Osteoblast (primary cell): ENCODE data around the gene MIEF1. TPM values are rescaled to one million over a fixed set of nuclear protein-coding genes. Genes with fewer than 3 reads are reported as not detected.

Source experiments
- DNase-seq: peaks from one replicate; pipeline ENCODE4 v3.0.0; 2011; ENCODE audit warnings: low spot score, mixed read lengths; ENCODE audit not compliant: insufficient read length; ENCODE audit errors: missing footprints
- H2AFZ ChIP-seq: 2 replicates; pipeline ENCODE4 v1.6.0; 2011; ENCODE audit warnings: mild to moderate bottlenecking, low read length
- H3K27ac ChIP-seq: 2 replicates; pipeline ENCODE4 v1.5.1; 2011; ENCODE audit warnings: mild to moderate bottlenecking, low read depth, low read length, moderate library complexity
- H3K27me3 ChIP-seq: 2 replicates; pipeline ENCODE4 v1.6.0; 2012; ENCODE audit warnings: mild to moderate bottlenecking, control low read depth, inconsistent platforms, low read length, moderate library complexity; ENCODE audit not compliant: insufficient read depth
- H3K36me3 ChIP-seq: 2 replicates; pipeline ENCODE4 v1.5.1; 2011; ENCODE audit warnings: mild to moderate bottlenecking, low read length, control low read depth, moderate library complexity; ENCODE audit not compliant: insufficient read depth
- H3K4me1 ChIP-seq: 2 replicates; pipeline ENCODE4 v1.5.1; 2011; ENCODE audit warnings: mild to moderate bottlenecking, low read length, control low read depth, moderate library complexity; ENCODE audit not compliant: insufficient read depth
- H3K4me2 ChIP-seq: 2 replicates; pipeline ENCODE4 v1.6.0; 2011; ENCODE audit warnings: mild to moderate bottlenecking, low read length; ENCODE audit not compliant: insufficient read depth
- H3K4me3 ChIP-seq: fragments of 200-600 bp; sonication (generic); 3 replicates; pipeline ENCODE4 v1.5.1; 2012; ENCODE audit warnings: mild to moderate bottlenecking, low read length, inconsistent platforms; ENCODE audit not compliant: insufficient read depth
- H3K79me2 ChIP-seq: 2 replicates; pipeline ENCODE4 v1.6.0; 2012; ENCODE audit warnings: mild to moderate bottlenecking, low read length, control low read depth, inconsistent platforms; ENCODE audit not compliant: insufficient read depth
- H3K9me3 ChIP-seq: 2 replicates; pipeline ENCODE4 v1.5.1; 2011; ENCODE audit warnings: low read depth, low read length, control low read depth
- H4K20me1 ChIP-seq: 2 replicates; pipeline ENCODE4 v1.6.0; 2012; ENCODE audit warnings: mild to moderate bottlenecking, low read length, control low read depth; ENCODE audit not compliant: insufficient read depth
- total RNA-seq: library from RNA; depleted of rRNA; stranded (reverse); fragments of >200 nt; gene quantifications from 2 replicates; pipeline ENCODE4 v1.2.3, GENCODE V29; 2012
- TF ChIP-seq, protein P1 (sequence below): IDR thresholded peaks from 2 replicates; pipeline ENCODE4 v1.5.1; 2011; ENCODE audit warnings: mild to moderate bottlenecking, low read depth, low read length, moderate library complexity; ENCODE audit errors: extremely low read depth

Gene MIEF1
- total RNA-seq, 1 donor, result 23.5 TPM

- H2AFZ ChIP-seq, result no peak overlapping the region
- H3K4me1 ChIP-seq, result peaks cover 27% of the 10 kb centered on the region
- H3K4me2 ChIP-seq, result no peak overlapping the region
- H3K27ac ChIP-seq, result no peak overlapping the region
- TF ChIP-seq, protein P1, sequence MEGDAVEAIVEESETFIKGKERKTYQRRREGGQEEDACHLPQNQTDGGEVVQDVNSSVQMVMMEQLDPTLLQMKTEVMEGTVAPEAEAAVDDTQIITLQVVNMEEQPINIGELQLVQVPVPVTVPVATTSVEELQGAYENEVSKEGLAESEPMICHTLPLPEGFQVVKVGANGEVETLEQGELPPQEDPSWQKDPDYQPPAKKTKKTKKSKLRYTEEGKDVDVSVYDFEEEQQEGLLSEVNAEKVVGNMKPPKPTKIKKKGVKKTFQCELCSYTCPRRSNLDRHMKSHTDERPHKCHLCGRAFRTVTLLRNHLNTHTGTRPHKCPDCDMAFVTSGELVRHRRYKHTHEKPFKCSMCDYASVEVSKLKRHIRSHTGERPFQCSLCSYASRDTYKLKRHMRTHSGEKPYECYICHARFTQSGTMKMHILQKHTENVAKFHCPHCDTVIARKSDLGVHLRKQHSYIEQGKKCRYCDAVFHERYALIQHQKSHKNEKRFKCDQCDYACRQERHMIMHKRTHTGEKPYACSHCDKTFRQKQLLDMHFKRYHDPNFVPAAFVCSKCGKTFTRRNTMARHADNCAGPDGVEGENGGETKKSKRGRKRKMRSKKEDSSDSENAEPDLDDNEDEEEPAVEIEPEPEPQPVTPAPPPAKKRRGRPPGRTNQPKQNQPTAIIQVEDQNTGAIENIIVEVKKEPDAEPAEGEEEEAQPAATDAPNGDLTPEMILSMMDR, result no peak
- peaks cover 13% of the 10 kb centered on the region for H3K36me3 ChIP-seq
- no peak for DNase-seq
- no peaks in the 10 kb centered on the region for H3K27me3 ChIP-seq
- peaks cover 30% of the 10 kb centered on the region for H3K79me2 ChIP-seq
- H4K20me1 ChIP-seq, result peaks cover 15% of the 10 kb centered on the region
- no peaks in the 10 kb centered on the region for H3K9me3 ChIP-seq
- no peak overlapping the region for H3K4me3 ChIP-seq
Measured at GRCh38 chr22:39500101-39500500, 2.0 kb upstream of the MIEF1 start.

DNA sequence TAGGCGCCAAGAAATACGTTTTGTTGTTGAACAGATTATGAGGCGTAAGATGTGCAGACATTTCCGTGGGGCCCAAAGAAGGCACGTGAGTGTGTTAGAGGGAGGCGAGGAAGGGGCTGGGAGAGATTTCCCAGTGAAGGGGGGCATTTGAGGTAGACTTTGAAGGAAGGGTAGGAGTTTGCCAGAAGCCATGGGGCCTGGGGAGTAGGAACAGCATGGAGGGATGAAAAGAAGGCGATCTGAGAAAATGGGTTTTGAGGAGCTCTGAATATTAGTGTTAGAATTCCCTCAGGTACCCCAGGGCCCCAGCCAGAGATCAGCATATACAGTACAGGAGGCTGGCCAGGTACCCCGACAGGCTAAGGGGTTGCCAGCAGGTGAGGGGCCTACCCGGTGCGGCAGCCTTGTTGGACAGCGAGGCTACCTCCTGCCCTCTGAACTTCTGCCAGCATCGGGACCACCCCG is 414 bp upstream of the MIEF1 start:
- peak overlapping the region; percentile 93 for H2AFZ ChIP-seq
- H3K4me3 ChIP-seq, result peak overlapping the region; percentile 96
- DNase-seq, result no peak
- H4K20me1 ChIP-seq, result peaks cover 26% of the 10 kb centered on the region
- H3K79me2 ChIP-seq, result peaks cover 46% of the 10 kb centered on the region
- no peaks in the 10 kb centered on the region for H3K27me3 ChIP-seq
- H3K9me3 ChIP-seq, result no peaks in the 10 kb centered on the region
- peaks cover 27% of the 10 kb centered on the region for H3K4me1 ChIP-seq
- peak overlapping the region; percentile 99 for H3K4me2 ChIP-seq
- TF ChIP-seq, protein P1, result no peak
- peaks cover 29% of the 10 kb centered on the region for H3K36me3 ChIP-seq
- peak overlapping the region; percentile 65 for H3K27ac ChIP-seq

DNA sequence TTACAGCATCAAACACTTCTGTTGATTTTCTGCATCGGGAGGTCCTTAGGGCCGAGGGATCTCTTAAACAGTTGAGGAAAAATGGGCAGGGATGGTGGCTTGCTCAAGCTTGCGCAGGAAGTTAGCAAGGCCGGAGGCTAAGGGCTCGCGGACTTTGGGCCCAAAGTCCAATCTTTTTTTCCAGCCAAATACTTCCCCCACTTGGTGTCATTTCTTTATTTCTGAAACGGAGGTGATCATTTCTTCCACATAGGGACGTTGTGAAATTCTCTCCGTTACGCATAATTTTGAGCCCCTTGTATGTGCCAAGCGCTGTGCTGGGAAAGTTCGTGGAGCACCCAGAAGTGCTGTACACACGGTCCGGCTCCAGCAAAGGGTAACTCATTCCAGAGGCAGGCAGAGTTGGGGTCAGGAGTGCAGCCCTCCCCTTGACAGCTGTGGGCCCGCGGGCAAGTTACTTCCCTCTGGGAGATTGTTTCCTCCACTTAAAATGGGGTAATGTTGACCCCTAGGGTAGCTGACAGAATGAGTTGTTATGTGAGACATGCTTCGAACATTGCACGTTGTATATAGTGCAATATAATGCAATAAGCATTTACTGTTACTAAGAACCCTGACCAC is 809 bp downstream of the MIEF1 start:
- H3K4me3 ChIP-seq, result peak overlapping the region; percentile 96
- H3K9me3 ChIP-seq, result no peaks in the 10 kb centered on the region
- peak overlapping the region; percentile 75 for H2AFZ ChIP-seq
- peaks cover 34% of the 10 kb centered on the region for H3K36me3 ChIP-seq
- TF ChIP-seq, protein P1, result no peak
- H3K27ac ChIP-seq, result peak overlapping the region; percentile 62
- peak overlapping the region; percentile 99 for H3K4me2 ChIP-seq
- H4K20me1 ChIP-seq, result peaks cover 30% of the 10 kb centered on the region
- peak; percentile 54 for DNase-seq
- H3K79me2 ChIP-seq, result peaks cover 55% of the 10 kb centered on the region
- no peaks in the 10 kb centered on the region for H3K27me3 ChIP-seq
- peaks cover 27% of the 10 kb centered on the region for H3K4me1 ChIP-seq

DNA sequence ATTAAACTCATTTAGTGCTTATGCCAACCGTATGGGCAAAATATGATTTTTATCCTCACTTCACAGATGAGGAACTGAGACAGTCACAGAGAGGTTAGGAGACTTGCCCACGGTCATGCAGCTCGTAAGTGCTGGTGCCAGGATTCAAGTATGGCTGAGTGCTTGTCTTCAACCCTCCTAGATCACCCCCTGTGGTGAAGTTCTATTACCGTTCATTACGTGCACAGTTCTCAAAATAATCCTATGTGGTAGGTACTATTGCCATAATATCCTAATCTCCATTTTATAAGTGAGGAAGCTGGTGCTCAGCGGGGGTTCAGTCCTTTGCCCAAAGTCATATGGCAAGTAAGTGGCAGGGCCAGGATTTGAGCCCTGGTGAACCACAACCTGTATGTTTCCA is 1.5 kb downstream of the MIEF1 start:
- Histone ChIP-seq H4K20me1 (peaks cover 36% of the 10 kb centered on the region), H3K79me2 (peaks cover 62% of the 10 kb centered on the region), H3K36me3 (peaks cover 41% of the 10 kb centered on the region), H3K4me3 (peak overlapping the region; percentile 96), H3K4me1 (peaks cover 27% of the 10 kb centered on the region), H3K4me2 (peak overlapping the region; percentile 99), H3K9me3 (no peaks in the 10 kb centered on the region), H3K27ac (peak overlapping the region; percentile 62), H2AFZ (no peak overlapping the region), H3K27me3 (no peaks in the 10 kb centered on the region)
- DNase-seq, result peak; percentile 73
- TF ChIP-seq, protein P1, result no peak
